Mammary epithelial cell (primary cell): ENCODE data around the gene CCDC169.

Experiments used
- CTCF ChIP-seq, 2 donors: IDR thresholded peaks in 1 of 2; conservative IDR thresholded peaks in 1 of 2; 2 replicates each; pipeline ENCODE4 v1.5.1; 2011 to 2012; ENCODE audit warnings: inconsistent platforms in 2 of 2, low read length in 2 of 2, mild to moderate bottlenecking in 2 of 2, control low read depth in 1 of 2, low read depth in 1 of 2; ENCODE audit not compliant: insufficient read depth in 1 of 2; ENCODE audit errors: extremely low read depth in 1 of 2
- EZH2 ChIP-seq: IDR thresholded peaks from 2 replicates; pipeline ENCODE4 v1.6.1; 2012; ENCODE audit warnings: low read length, inconsistent platforms, borderline replicate concordance

GRCh38 chr13:36294096-36294495 lies 3.5 kb downstream of the CCDC169 start:
- no peak for TF ChIP-seq CTCF (conservative IDR thresholded peaks at IDR 0.05 in 1 of 2, IDR thresholded peaks at IDR 0.05 in 1 of 2; ENCODE audit: extremely low read depth in 1 of 2, insufficient read depth in 1 of 2, low read depth in 1 of 2, low read length in 2 of 2)
- no peak for TF ChIP-seq EZH2
